Measurements from ENCODE around the gene SLC2A4RG. TPM values are rescaled to one million over a fixed set of nuclear protein-coding genes. Genes with fewer than 3 reads are reported as not detected.

The SLC2A4RG gene
- total and polyA plus RNA-seq, 2 of the 4 experiments (the other 2 are of a cell fraction) = 5.0 to 50.3 TPM

GRCh38 chr20:63736893-63737694 is 2.5 kb upstream of the SLC2A4RG start:
- Histone ChIP-seq H2BK15ac (ENCODE audit: low read depth, low read length) (no peak overlapping the region), H3K27ac (ENCODE audit: insufficient read depth, low read length) (no peak overlapping the region), H4K8ac (ENCODE audit: low read depth in 2 of 2, low read length in 2 of 2) (no peak overlapping the region), H3K9me3 (ENCODE audit: control insufficient read depth, insufficient read depth, low read length) (no peaks in the 10 kb centered on the region), H2AK9ac (replicated peaks; ENCODE audit: low read depth, low read length, poor library complexity) (peak overlapping the region; percentile 72), H2AK5ac (ENCODE audit: low read depth, low read length) (no peak overlapping the region), H3K18ac (ENCODE audit: low read depth, low read length) (no peak overlapping the region), H2BK20ac (ENCODE audit: low read depth, low read length) (no peak overlapping the region), H3K27me3 (ENCODE audit: control insufficient read depth, insufficient read depth, low read length) (no peaks in the 10 kb centered on the region), H3K23ac (ENCODE audit: low read depth, low read length) (no peak overlapping the region), H3K4me3 (ENCODE audit: insufficient read depth, low read depth, low read length) (no peak overlapping the region), H3K36me3 (ENCODE audit: control insufficient read depth, insufficient read depth, low read length) (peaks cover 40% of the 10 kb centered on the region), H2AFZ (replicated peaks; ENCODE audit: low read length, poor library complexity) (peak overlapping the region; percentile 58), H3K4me1 (ENCODE audit: control insufficient read depth, insufficient read depth, low read length) (peaks cover 10% of the 10 kb centered on the region), H3K9me1 (ENCODE audit: insufficient read depth, low read length) (peaks cover 8% of the 10 kb centered on the region), H3K14ac (replicated peaks; ENCODE audit: low read depth, low read length) (no peak overlapping the region), H4K91ac (ENCODE audit: insufficient read depth, low read depth, low read length) (no peak overlapping the region), H4K5ac (ENCODE audit: low read depth, low read length) (no peak overlapping the region), H3K4me2 (ENCODE audit: low read depth, low read length) (no peak overlapping the region), H3K4ac (ENCODE audit: low read depth, low read length) (no peak overlapping the region), H3K79me1 (ENCODE audit: low read depth in 1 of 2, low read length in 2 of 2) (peaks cover 13 to 32% of the 10 kb centered on the region in 2 experiments; a peak in 3 of 4 replicates), H2BK5ac (ENCODE audit: low read depth, low read length, poor library complexity, severe bottlenecking) (no peak overlapping the region), H3K9ac (ENCODE audit: low read depth, low read length) (no peak overlapping the region), H3K56ac (ENCODE audit: extremely low read depth, insufficient read depth, low read length) (no peak overlapping the region), H2BK120ac (ENCODE audit: low read depth, low read length) (no peak overlapping the region), H4K20me1 (ENCODE audit: insufficient read depth, low read length) (peaks cover 36% of the 10 kb centered on the region)
- ATAC-seq (ENCODE audit: low read depth) (no peak), DNase-seq (no peak)
- WGBS, 2 experiments (ENCODE audit: extremely low coverage in 2 of 2, insufficient read length in 1 of 2) = 65% methylated on average over 18 of the region's 30 CpGs; no CpG with 5 or more reads in 1 of the 2 experiments
- intact Hi-C loops (cut with micrococcal nuclease) = no loop called here
- BruUV-seq (replicated peaks) = no TSS peak
- POLR2A ChIA-PET (ENCODE audit: unreplicated experiment) = no interaction called here
- TF ChIP-seq CHD1 (IDR thresholded peaks at IDR 0.05; ENCODE audit: low read depth, low read length) (no peak), RCOR1 (IDR thresholded peaks at IDR 0.05; ENCODE audit: insufficient replicate concordance, low read length) (no peak), BHLHE40 (IDR thresholded peaks at IDR 0.05; ENCODE audit: low read depth, low read length) (no peak), MAFK (IDR thresholded peaks at IDR 0.05; ENCODE audit: low read depth, low read length) (no peak), RFX5 (IDR thresholded peaks at IDR 0.05; ENCODE audit: low read depth, low read length) (no peak), CEBPB (IDR thresholded peaks at IDR 0.05; ENCODE audit: low read depth, low read length) (no peak), MXI1 (IDR thresholded peaks at IDR 0.05; ENCODE audit: borderline replicate concordance, low read depth, low read length) (no peak), POLR2A (IDR thresholded peaks at IDR 0.05; ENCODE audit: low read depth, low read length) (no peak), NFE2L2 (IDR thresholded peaks at IDR 0.05; ENCODE audit: low read depth, low read length) (no peak), ELK1 (IDR thresholded peaks at IDR 0.05; ENCODE audit: borderline replicate concordance, low read depth, low read length) (no peak), RAD21 (IDR thresholded peaks at IDR 0.05; ENCODE audit: low read length) (no peak), MAZ (IDR thresholded peaks at IDR 0.05; ENCODE audit: borderline replicate concordance, low read depth, low read length) (no peak)
- TF ChIP-seq, protein P1, sequence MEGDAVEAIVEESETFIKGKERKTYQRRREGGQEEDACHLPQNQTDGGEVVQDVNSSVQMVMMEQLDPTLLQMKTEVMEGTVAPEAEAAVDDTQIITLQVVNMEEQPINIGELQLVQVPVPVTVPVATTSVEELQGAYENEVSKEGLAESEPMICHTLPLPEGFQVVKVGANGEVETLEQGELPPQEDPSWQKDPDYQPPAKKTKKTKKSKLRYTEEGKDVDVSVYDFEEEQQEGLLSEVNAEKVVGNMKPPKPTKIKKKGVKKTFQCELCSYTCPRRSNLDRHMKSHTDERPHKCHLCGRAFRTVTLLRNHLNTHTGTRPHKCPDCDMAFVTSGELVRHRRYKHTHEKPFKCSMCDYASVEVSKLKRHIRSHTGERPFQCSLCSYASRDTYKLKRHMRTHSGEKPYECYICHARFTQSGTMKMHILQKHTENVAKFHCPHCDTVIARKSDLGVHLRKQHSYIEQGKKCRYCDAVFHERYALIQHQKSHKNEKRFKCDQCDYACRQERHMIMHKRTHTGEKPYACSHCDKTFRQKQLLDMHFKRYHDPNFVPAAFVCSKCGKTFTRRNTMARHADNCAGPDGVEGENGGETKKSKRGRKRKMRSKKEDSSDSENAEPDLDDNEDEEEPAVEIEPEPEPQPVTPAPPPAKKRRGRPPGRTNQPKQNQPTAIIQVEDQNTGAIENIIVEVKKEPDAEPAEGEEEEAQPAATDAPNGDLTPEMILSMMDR (conservative IDR thresholded peaks at IDR 0.05; ENCODE audit: low read depth, low read length) = no peak
- dilution Hi-C loops (cut with HindIII; ENCODE audit: low sequenced_read_pairs, unreplicated experiment) = no loop called here
- CTCF ChIA-PET = no interaction called here
- in situ Hi-C loops (cut with MboI; ENCODE audit: low sequenced_read_pairs) = no loop called here

Measured in IMR-90 (cell line).